OCI-LY7 (cell line): ENCODE data around the gene FMC1.

Experiments used
- EZH2phosphoT487 ChIP-seq: fragments of 200-600 bp; sonication (generic); IDR thresholded peaks from 2 replicates; pipeline ENCODE4 v1.6.1; 2018; ENCODE audit warnings: low read depth, borderline replicate concordance, mild to moderate bottlenecking, mixed run types, antibody characterized with exemption, low read length, moderate library complexity, mixed read lengths
- TF ChIP-seq, protein P1 (sequence below): fragments of 200-600 bp; sonication (generic); conservative IDR thresholded peaks from 2 replicates; pipeline ENCODE4 v1.5.1; 2014; ENCODE audit warnings: mild to moderate bottlenecking, antibody characterized with exemption, low read length, moderate library complexity, mixed read lengths

- TF ChIP-seq, protein P1, sequence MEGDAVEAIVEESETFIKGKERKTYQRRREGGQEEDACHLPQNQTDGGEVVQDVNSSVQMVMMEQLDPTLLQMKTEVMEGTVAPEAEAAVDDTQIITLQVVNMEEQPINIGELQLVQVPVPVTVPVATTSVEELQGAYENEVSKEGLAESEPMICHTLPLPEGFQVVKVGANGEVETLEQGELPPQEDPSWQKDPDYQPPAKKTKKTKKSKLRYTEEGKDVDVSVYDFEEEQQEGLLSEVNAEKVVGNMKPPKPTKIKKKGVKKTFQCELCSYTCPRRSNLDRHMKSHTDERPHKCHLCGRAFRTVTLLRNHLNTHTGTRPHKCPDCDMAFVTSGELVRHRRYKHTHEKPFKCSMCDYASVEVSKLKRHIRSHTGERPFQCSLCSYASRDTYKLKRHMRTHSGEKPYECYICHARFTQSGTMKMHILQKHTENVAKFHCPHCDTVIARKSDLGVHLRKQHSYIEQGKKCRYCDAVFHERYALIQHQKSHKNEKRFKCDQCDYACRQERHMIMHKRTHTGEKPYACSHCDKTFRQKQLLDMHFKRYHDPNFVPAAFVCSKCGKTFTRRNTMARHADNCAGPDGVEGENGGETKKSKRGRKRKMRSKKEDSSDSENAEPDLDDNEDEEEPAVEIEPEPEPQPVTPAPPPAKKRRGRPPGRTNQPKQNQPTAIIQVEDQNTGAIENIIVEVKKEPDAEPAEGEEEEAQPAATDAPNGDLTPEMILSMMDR = no peak
- no peak for TF ChIP-seq EZH2phosphoT487
Observed at GRCh38 chr7:139330333-139331030, 10.7 kb upstream of the FMC1 start.
